Osteoblast (primary cell): Measurements from ENCODE around the gene LCN6. TPM values are rescaled to one million over a fixed set of nuclear protein-coding genes. Genes with fewer than 3 reads are reported as not detected.

Source experiments
- DNase-seq: peaks from one replicate; pipeline ENCODE4 v3.0.0; 2011; ENCODE audit warnings: low spot score, mixed read lengths; ENCODE audit not compliant: insufficient read length; ENCODE audit errors: missing footprints
- H2AFZ ChIP-seq: 2 replicates; pipeline ENCODE4 v1.6.0; 2011; ENCODE audit warnings: mild to moderate bottlenecking, low read length
- H3K27ac ChIP-seq: 2 replicates; pipeline ENCODE4 v1.5.1; 2011; ENCODE audit warnings: mild to moderate bottlenecking, low read depth, low read length, moderate library complexity
- H3K27me3 ChIP-seq: 2 replicates; pipeline ENCODE4 v1.6.0; 2012; ENCODE audit warnings: mild to moderate bottlenecking, control low read depth, inconsistent platforms, low read length, moderate library complexity; ENCODE audit not compliant: insufficient read depth
- H3K36me3 ChIP-seq: 2 replicates; pipeline ENCODE4 v1.5.1; 2011; ENCODE audit warnings: mild to moderate bottlenecking, low read length, control low read depth, moderate library complexity; ENCODE audit not compliant: insufficient read depth
- H3K4me1 ChIP-seq: 2 replicates; pipeline ENCODE4 v1.5.1; 2011; ENCODE audit warnings: mild to moderate bottlenecking, low read length, control low read depth, moderate library complexity; ENCODE audit not compliant: insufficient read depth
- H3K4me2 ChIP-seq: 2 replicates; pipeline ENCODE4 v1.6.0; 2011; ENCODE audit warnings: mild to moderate bottlenecking, low read length; ENCODE audit not compliant: insufficient read depth
- H3K4me3 ChIP-seq: fragments of 200-600 bp; sonication (generic); 3 replicates; pipeline ENCODE4 v1.5.1; 2012; ENCODE audit warnings: mild to moderate bottlenecking, low read length, inconsistent platforms; ENCODE audit not compliant: insufficient read depth
- H3K79me2 ChIP-seq: 2 replicates; pipeline ENCODE4 v1.6.0; 2012; ENCODE audit warnings: mild to moderate bottlenecking, low read length, control low read depth, inconsistent platforms; ENCODE audit not compliant: insufficient read depth
- H3K9me3 ChIP-seq: 2 replicates; pipeline ENCODE4 v1.5.1; 2011; ENCODE audit warnings: low read depth, low read length, control low read depth
- H4K20me1 ChIP-seq: 2 replicates; pipeline ENCODE4 v1.6.0; 2012; ENCODE audit warnings: mild to moderate bottlenecking, low read length, control low read depth; ENCODE audit not compliant: insufficient read depth
- CTCF ChIP-seq: IDR thresholded peaks from 2 replicates; pipeline ENCODE4 v1.5.1; 2011; ENCODE audit warnings: mild to moderate bottlenecking, low read depth, low read length, moderate library complexity; ENCODE audit errors: extremely low read depth
- total RNA-seq: library from RNA; depleted of rRNA; stranded (reverse); fragments of >200 nt; gene quantifications from 2 replicates; pipeline ENCODE4 v1.2.3, GENCODE V29; 2012

Gene LCN6
- total RNA-seq, 1 donor, result not detected

DNA sequence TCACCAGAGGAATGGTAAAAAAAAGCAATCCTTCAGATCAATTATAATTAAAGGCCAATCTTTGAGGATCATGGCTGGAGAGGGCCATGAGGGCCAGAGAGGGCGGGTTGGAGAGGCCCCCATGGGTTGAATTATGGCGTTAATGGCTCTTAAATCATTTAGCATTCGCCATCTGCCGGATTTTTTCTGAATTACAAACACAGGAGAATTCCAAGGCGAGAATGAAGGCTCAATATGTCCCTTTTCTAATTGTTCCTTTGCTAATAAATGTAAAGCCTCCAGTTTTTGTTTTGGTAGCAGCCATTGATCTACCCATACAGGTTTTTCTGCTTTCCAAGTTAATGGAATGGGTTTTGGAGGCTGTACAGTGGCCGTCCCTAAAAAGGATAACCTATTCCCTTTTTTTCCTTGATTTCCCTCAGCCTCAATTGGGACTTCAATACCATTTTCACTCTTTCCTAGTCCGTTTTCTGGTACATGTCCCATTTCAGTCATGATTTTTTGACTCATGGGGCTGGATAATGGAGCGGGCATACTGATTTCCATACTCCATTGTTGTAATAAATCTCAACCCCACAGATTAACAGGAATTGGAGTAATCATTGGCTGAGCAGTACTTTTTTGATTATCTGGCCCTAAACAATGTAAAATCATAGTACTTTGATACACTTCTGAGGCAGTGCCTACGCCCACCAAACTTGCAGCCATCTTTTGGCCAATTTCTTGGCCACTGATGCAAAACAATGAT, 36.1 kb upstream of the LCN6 start:
- Histone ChIP-seq H3K27me3 (peaks cover 23% of the 10 kb centered on the region), H2AFZ (no peak overlapping the region), H3K36me3 (no peaks in the 10 kb centered on the region), H3K4me3 (no peak overlapping the region), H3K79me2 (no peaks in the 10 kb centered on the region), H4K20me1 (no peaks in the 10 kb centered on the region), H3K27ac (no peak overlapping the region), H3K4me2 (no peak overlapping the region), H3K9me3 (no peaks in the 10 kb centered on the region), H3K4me1 (no peaks in the 10 kb centered on the region)
- TF ChIP-seq CTCF, result peak; percentile 44
- DNase-seq, result peak; percentile 44

- no peak overlapping the region for H3K4me3 ChIP-seq
- peaks cover 43% of the 10 kb centered on the region for H3K27me3 ChIP-seq
- no peak overlapping the region for H2AFZ ChIP-seq
- H3K36me3 ChIP-seq, result no peaks in the 10 kb centered on the region
- DNase-seq, result no peak
- TF ChIP-seq CTCF, result no peak
- no peak overlapping the region for H3K27ac ChIP-seq
- H3K9me3 ChIP-seq, result no peaks in the 10 kb centered on the region
- no peaks in the 10 kb centered on the region for H3K79me2 ChIP-seq
- H3K4me1 ChIP-seq, result no peaks in the 10 kb centered on the region
- no peak overlapping the region for H3K4me2 ChIP-seq
- no peaks in the 10 kb centered on the region for H4K20me1 ChIP-seq
Observed at GRCh38 chr9:136782452-136782851, 34.1 kb upstream of the LCN6 start.

GRCh38 chr9:136779808-136780207, 31.5 kb upstream of the LCN6 start:
- no peak for DNase-seq
- peaks cover 46% of the 10 kb centered on the region for H3K27me3 ChIP-seq
- no peaks in the 10 kb centered on the region for H3K9me3 ChIP-seq
- H2AFZ ChIP-seq, result no peak overlapping the region
- no peaks in the 10 kb centered on the region for H3K79me2 ChIP-seq
- H3K4me1 ChIP-seq, result no peaks in the 10 kb centered on the region
- TF ChIP-seq CTCF, result no peak
- no peaks in the 10 kb centered on the region for H4K20me1 ChIP-seq
- H3K27ac ChIP-seq, result no peak overlapping the region
- no peak overlapping the region for H3K4me3 ChIP-seq
- H3K4me2 ChIP-seq, result no peak overlapping the region
- H3K36me3 ChIP-seq, result no peaks in the 10 kb centered on the region

GRCh38 chr9:136777359-136777758, 29.0 kb upstream of the LCN6 start:
- H3K79me2 ChIP-seq, result no peaks in the 10 kb centered on the region
- H3K4me2 ChIP-seq, result no peak overlapping the region
- H3K27ac ChIP-seq, result no peak overlapping the region
- H3K4me1 ChIP-seq, result no peaks in the 10 kb centered on the region
- H3K4me3 ChIP-seq, result no peak overlapping the region
- no peak for DNase-seq
- no peak for TF ChIP-seq CTCF
- no peaks in the 10 kb centered on the region for H3K36me3 ChIP-seq
- no peaks in the 10 kb centered on the region for H4K20me1 ChIP-seq
- H3K27me3 ChIP-seq, result peaks cover 41% of the 10 kb centered on the region
- H3K9me3 ChIP-seq, result peaks cover 3% of the 10 kb centered on the region
- no peak overlapping the region for H2AFZ ChIP-seq
